Islet of Langerhans (tissue), 1 donor: ENCODE data around the gene INO80.
"Not testable (repeated sequence)": the region's sequence is repeated elsewhere in the genome, so short reads cannot be mapped to it uniquely, and the experiment has no call there.

ENCODE experiments used
- FAIRE-seq: peaks from one replicate; lab custom pipeline; 2011; peaks lifted over from hg19 to GRCh38; lab: Jason Lieb, UNC

Gene INO80

GRCh38 chr15:41116116-41116961 lies at the start of gene INO80:
Gene INO80 (minus strand): TSS chr15:41116280. CDS start chr15:41096310, 19,970 bp downstream.
- peak; percentile 85 for FAIRE-seq

GRCh38 chr15:41161736-41162135 lies 45.7 kb upstream of the INO80 start:
- no peak for FAIRE-seq

GRCh38 chr15:41161336-41161735 lies 45.3 kb upstream of the INO80 start:
- FAIRE-seq: no peak

GRCh38 chr15:41160639-41161315 lies 44.7 kb upstream of the INO80 start:
- no peak for FAIRE-seq

- FAIRE-seq: no peak
Measured at GRCh38 chr15:41154412-41154811, 38.3 kb upstream of the INO80 start.

GRCh38 chr15:41153733-41154132 lies 37.7 kb upstream of the INO80 start:
- FAIRE-seq: no peak

- no peak for FAIRE-seq
Measured at GRCh38 chr15:41151451-41152005, 35.4 kb upstream of the INO80 start.

GRCh38 chr15:41150279-41150678 lies 34.2 kb upstream of the INO80 start:
- FAIRE-seq: no peak

- FAIRE-seq: no peak
Measured at GRCh38 chr15:41148065-41148464, 32.0 kb upstream of the INO80 start.

- FAIRE-seq: no peak
Measured at GRCh38 chr15:41139619-41140018, 23.5 kb upstream of the INO80 start.

- not testable (repeated sequence) for FAIRE-seq
Measured at GRCh38 chr15:41139112-41139511, 23.0 kb upstream of the INO80 start.

- not testable (repeated sequence) for FAIRE-seq
Measured at GRCh38 chr15:41135580-41135979, 19.5 kb upstream of the INO80 start.

- FAIRE-seq: no peak
Measured at GRCh38 chr15:41133454-41133853, 17.4 kb upstream of the INO80 start.

- not testable (repeated sequence) for FAIRE-seq
Measured at GRCh38 chr15:41132094-41132493, 16.0 kb upstream of the INO80 start.

GRCh38 chr15:41128174-41128902 lies 12.3 kb upstream of the INO80 start:
- no peak for FAIRE-seq

- no peak for FAIRE-seq
Measured at GRCh38 chr15:41125931-41126642, 10.0 kb upstream of the INO80 start.

GRCh38 chr15:41125063-41125669 lies 9.1 kb upstream of the INO80 start:
- no peak for FAIRE-seq

- FAIRE-seq: no peak
Measured at GRCh38 chr15:41124058-41124457, 8.0 kb upstream of the INO80 start.

GRCh38 chr15:41122849-41123248 lies 6.8 kb upstream of the INO80 start:
- FAIRE-seq: no peak

- no peak for FAIRE-seq
Measured at GRCh38 chr15:41121951-41122350, 5.9 kb upstream of the INO80 start.

GRCh38 chr15:41116962-41117252 lies 827 bp upstream of the INO80 start:
- FAIRE-seq: no peak

- FAIRE-seq: no peak
Measured at GRCh38 chr15:41115652-41116115, 396 bp downstream of the INO80 start.
